ENCODE results near the gene BHLHE40.

Gene BHLHE40

GRCh38 chr3:4996223-4996765, 17.1 kb downstream of the BHLHE40 start:
- Histone ChIP-seq H3K9me3 (ENCODE audit: insufficient read depth, low read length) (no peaks in the 10 kb centered on the region), H3K36me3 (ENCODE audit: insufficient read depth, insufficient read length, low read length) (no peaks in the 10 kb centered on the region), H3K27me3 (ENCODE audit: insufficient read depth, insufficient read length) (no peaks in the 10 kb centered on the region), H3K9ac (ENCODE audit: insufficient read length, low read depth) (no peak overlapping the region), H3K4me1 (ENCODE audit: insufficient read depth, insufficient read length) (peaks cover 9% of the 10 kb centered on the region), H3K4me3 (ENCODE audit: insufficient read length, low read depth) (no peak overlapping the region)
- DNase-seq (ENCODE audit: low read depth, low spot score) = no peak
- TF ChIP-seq YY1 (IDR thresholded peaks at IDR 0.05; ENCODE audit: insufficient read depth, insufficient read length) = no peak
- no peak for TF ChIP-seq ZNF274 (IDR thresholded peaks at IDR 0.05; ENCODE audit: low read depth, low read length)
- TF ChIP-seq SUZ12 (IDR thresholded peaks at IDR 0.05; ENCODE audit: extremely low read depth, insufficient read depth, insufficient read length) = no peak

- Histone ChIP-seq H3K27me3 (ENCODE audit: insufficient read depth, insufficient read length) (no peaks in the 10 kb centered on the region), H3K4me1 (ENCODE audit: insufficient read depth, insufficient read length) (peaks cover 9% of the 10 kb centered on the region), H3K9me3 (ENCODE audit: insufficient read depth, low read length) (no peaks in the 10 kb centered on the region), H3K4me3 (ENCODE audit: insufficient read length, low read depth) (no peak overlapping the region), H3K9ac (ENCODE audit: insufficient read length, low read depth) (no peak overlapping the region), H3K36me3 (ENCODE audit: insufficient read depth, insufficient read length, low read length) (no peaks in the 10 kb centered on the region)
- TF ChIP-seq SUZ12 (IDR thresholded peaks at IDR 0.05; ENCODE audit: extremely low read depth, insufficient read depth, insufficient read length) = no peak
- no peak for TF ChIP-seq YY1 (IDR thresholded peaks at IDR 0.05; ENCODE audit: insufficient read depth, insufficient read length)
- no peak for TF ChIP-seq ZNF274 (IDR thresholded peaks at IDR 0.05; ENCODE audit: low read depth, low read length)
- DNase-seq (ENCODE audit: low read depth, low spot score) = no peak
Observed at GRCh38 chr3:4996771-4997291, 17.6 kb downstream of the BHLHE40 start.

- Histone ChIP-seq H3K9me3 (ENCODE audit: insufficient read depth, low read length) (no peaks in the 10 kb centered on the region), H3K27me3 (ENCODE audit: insufficient read depth, insufficient read length) (no peaks in the 10 kb centered on the region), H3K36me3 (ENCODE audit: insufficient read depth, insufficient read length, low read length) (no peaks in the 10 kb centered on the region), H3K4me3 (ENCODE audit: insufficient read length, low read depth) (no peak overlapping the region), H3K9ac (ENCODE audit: insufficient read length, low read depth) (no peak overlapping the region), H3K4me1 (ENCODE audit: insufficient read depth, insufficient read length) (peaks cover 9% of the 10 kb centered on the region)
- TF ChIP-seq SUZ12 (IDR thresholded peaks at IDR 0.05; ENCODE audit: extremely low read depth, insufficient read depth, insufficient read length) (no peak), ZNF274 (IDR thresholded peaks at IDR 0.05; ENCODE audit: low read depth, low read length) (no peak), YY1 (IDR thresholded peaks at IDR 0.05; ENCODE audit: insufficient read depth, insufficient read length) (no peak)
- no peak for DNase-seq (ENCODE audit: low read depth, low spot score)
Observed at GRCh38 chr3:4997946-4998345, 18.7 kb downstream of the BHLHE40 start.

- no peaks in the 10 kb centered on the region for H3K36me3 ChIP-seq (ENCODE audit: insufficient read depth, insufficient read length, low read length)
- no peaks in the 10 kb centered on the region for H3K9me3 ChIP-seq (ENCODE audit: insufficient read depth, low read length)
- peaks cover 11% of the 10 kb centered on the region for H3K4me1 ChIP-seq (ENCODE audit: insufficient read depth, insufficient read length)
- H3K4me3 ChIP-seq (ENCODE audit: insufficient read length, low read depth) = no peak overlapping the region
- no peak for DNase-seq (ENCODE audit: low read depth, low spot score)
- H3K9ac ChIP-seq (ENCODE audit: insufficient read length, low read depth) = no peak overlapping the region
- TF ChIP-seq SUZ12 (IDR thresholded peaks at IDR 0.05; ENCODE audit: extremely low read depth, insufficient read depth, insufficient read length) (no peak), YY1 (IDR thresholded peaks at IDR 0.05; ENCODE audit: insufficient read depth, insufficient read length) (no peak), ZNF274 (IDR thresholded peaks at IDR 0.05; ENCODE audit: low read depth, low read length) (no peak)
- H3K27me3 ChIP-seq (ENCODE audit: insufficient read depth, insufficient read length) = no peaks in the 10 kb centered on the region
Observed at GRCh38 chr3:4999531-5000184, 20.4 kb downstream of the BHLHE40 start.

- no peak overlapping the region for H3K4me3 ChIP-seq (ENCODE audit: insufficient read length, low read depth)
- no peaks in the 10 kb centered on the region for H3K9me3 ChIP-seq (ENCODE audit: insufficient read depth, low read length)
- TF ChIP-seq ZNF274 (IDR thresholded peaks at IDR 0.05; ENCODE audit: low read depth, low read length) (no peak), YY1 (IDR thresholded peaks at IDR 0.05; ENCODE audit: insufficient read depth, insufficient read length) (no peak)
- H3K36me3 ChIP-seq (ENCODE audit: insufficient read depth, insufficient read length, low read length) = no peaks in the 10 kb centered on the region
- no peaks in the 10 kb centered on the region for H3K27me3 ChIP-seq (ENCODE audit: insufficient read depth, insufficient read length)
- H3K4me1 ChIP-seq (ENCODE audit: insufficient read depth, insufficient read length) = peaks cover 7% of the 10 kb centered on the region
- no peak for DNase-seq (ENCODE audit: low read depth, low spot score)
- no peak overlapping the region for H3K9ac ChIP-seq (ENCODE audit: insufficient read length, low read depth)
Observed at GRCh38 chr3:5001135-5001534, 21.9 kb downstream of the BHLHE40 start.

- peaks cover 7% of the 10 kb centered on the region for H3K4me1 ChIP-seq (ENCODE audit: insufficient read depth, insufficient read length)
- H3K36me3 ChIP-seq (ENCODE audit: insufficient read depth, insufficient read length, low read length) = no peaks in the 10 kb centered on the region
- H3K9me3 ChIP-seq (ENCODE audit: insufficient read depth, low read length) = no peaks in the 10 kb centered on the region
- H3K4me3 ChIP-seq (ENCODE audit: insufficient read length, low read depth) = no peak overlapping the region
- no peaks in the 10 kb centered on the region for H3K27me3 ChIP-seq (ENCODE audit: insufficient read depth, insufficient read length)
- H3K9ac ChIP-seq (ENCODE audit: insufficient read length, low read depth) = no peak overlapping the region
- no peak for TF ChIP-seq SUZ12 (IDR thresholded peaks at IDR 0.05; ENCODE audit: extremely low read depth, insufficient read depth, insufficient read length)
- no peak for TF ChIP-seq YY1 (IDR thresholded peaks at IDR 0.05; ENCODE audit: insufficient read depth, insufficient read length)
- no peak for TF ChIP-seq ZNF274 (IDR thresholded peaks at IDR 0.05; ENCODE audit: low read depth, low read length)
- no peak for DNase-seq (ENCODE audit: low read depth, low spot score)
Observed at GRCh38 chr3:5001805-5002173, 22.6 kb downstream of the BHLHE40 start.

GRCh38 chr3:5002174-5002870, 23.1 kb downstream of the BHLHE40 start:
- no peak for DNase-seq (ENCODE audit: low read depth, low spot score)
- no peaks in the 10 kb centered on the region for H3K9me3 ChIP-seq (ENCODE audit: insufficient read depth, low read length)
- TF ChIP-seq YY1 (IDR thresholded peaks at IDR 0.05; ENCODE audit: insufficient read depth, insufficient read length) = no peak
- TF ChIP-seq ZNF274 (IDR thresholded peaks at IDR 0.05; ENCODE audit: low read depth, low read length) = no peak
- no peak for TF ChIP-seq SUZ12 (IDR thresholded peaks at IDR 0.05; ENCODE audit: extremely low read depth, insufficient read depth, insufficient read length)
- no peak overlapping the region for H3K4me3 ChIP-seq (ENCODE audit: insufficient read length, low read depth)
- H3K4me1 ChIP-seq (ENCODE audit: insufficient read depth, insufficient read length) = peaks cover 3% of the 10 kb centered on the region
- no peaks in the 10 kb centered on the region for H3K27me3 ChIP-seq (ENCODE audit: insufficient read depth, insufficient read length)
- no peak overlapping the region for H3K9ac ChIP-seq (ENCODE audit: insufficient read length, low read depth)
- no peaks in the 10 kb centered on the region for H3K36me3 ChIP-seq (ENCODE audit: insufficient read depth, insufficient read length, low read length)
